D721Med (cell line): Measurements from ENCODE around the gene CHRM5.
"Not testable (repeated sequence)": the region's sequence is repeated elsewhere in the genome, so short reads cannot be mapped to it uniquely, and the experiment has no call there.

Source experiments
- DNase-seq: peaks from one replicate; pipeline ENCODE4 v3.0.0; 2011; ENCODE audit warnings: low spot score; ENCODE audit not compliant: insufficient read length
- FAIRE-seq: peaks from 2 replicates; lab custom pipeline; 2011; peaks lifted over from hg19 to GRCh38; lab: Jason Lieb, UNC
- CTCF ChIP-seq: IDR thresholded peaks from 2 replicates; pipeline ENCODE4 v1.5.1; 2012; ENCODE audit warnings: mild to moderate bottlenecking, control low read depth; ENCODE audit not compliant: insufficient read depth; ENCODE audit errors: missing control alignments

CHRM5 gene

GRCh38 chr15:34011481-34011880 lies 43.2 kb downstream of the CHRM5 start:
- no peak for FAIRE-seq
- TF ChIP-seq CTCF, result no peak
- DNase-seq, result no peak

GRCh38 chr15:34012461-34013028 lies 44.2 kb downstream of the CHRM5 start:
- DNase-seq (no peak), FAIRE-seq (no peak)

GRCh38 chr15:34013746-34014145 lies 45.4 kb downstream of the CHRM5 start:
- DNase-seq, result no peak
- TF ChIP-seq CTCF, result no peak
- FAIRE-seq, result no peak

More at GRCh38 chr15:34012461-34013028, 44.2 kb downstream of the CHRM5 start:
- no peak for TF ChIP-seq CTCF

- DNase-seq (no peak), FAIRE-seq (no peak)
- TF ChIP-seq CTCF, result no peak
These were observed 46.3 kb downstream of the CHRM5 start for GRCh38 chr15:34014556-34014955.

GRCh38 chr15:34018021-34018645 lies 49.8 kb downstream of the CHRM5 start:
- TF ChIP-seq CTCF, result no peak
- DNase-seq (no peak), FAIRE-seq (no peak)

- not testable (repeated sequence) for FAIRE-seq, DNase-seq
These were observed 50.4 kb downstream of the CHRM5 start for GRCh38 chr15:34018738-34019137.

GRCh38 chr15:34019369-34019990 lies 51.2 kb downstream of the CHRM5 start:
- FAIRE-seq (no peak), DNase-seq (no peak)
- no peak for TF ChIP-seq CTCF
